MCF 10A (cell line): ENCODE measurements around the gene PAPOLG. TPM values are rescaled to one million over a fixed set of nuclear protein-coding genes. Genes with fewer than 3 reads are reported as not detected.

Experiments
- BruUV-seq: library from RNA; stranded (reverse); fragments of 400-500 nt; replicated peaks from 2 replicates; lab custom pipeline; 2021; lab: Mats Ljungman, UMichigan
- CTCF ChIA-PET: fragments of 300-600 bp; sonication (Branson Sonifier 250); formaldehyde crosslinking; extraction: SDS; loops from one replicate; lab custom pipeline; 2021; ENCODE audit warnings: antibody characterized with exemption, inconsistent platforms; lab: Yijun Ruan, JAX
- POLR2A ChIA-PET: fragments of 300-600, 350-650 bp; sonication (Branson Sonifier 250); formaldehyde crosslinking; extraction: SDS; loops from one replicate; lab custom pipeline; 2020; ENCODE audit warnings: antibody characterized with exemption, inconsistent platforms; lab: Yijun Ruan, JAX
- DNase-seq: peaks from one replicate; pipeline ENCODE4 v3.0.0-alpha.2; 2018; ENCODE audit not compliant: unreplicated experiment
- H3K27ac Mint-ChIP-seq: one replicate; pipeline ENCODE4 v1.8.0; 2022; ENCODE audit warnings: mild to moderate bottlenecking, low read depth, mixed read lengths; ENCODE audit not compliant: unreplicated experiment
- H3K27me3 Mint-ChIP-seq: one replicate; pipeline ENCODE4 v1.8.0; 2022; ENCODE audit warnings: mixed read lengths; ENCODE audit not compliant: insufficient read depth, unreplicated experiment
- H3K36me3 Mint-ChIP-seq: one replicate; pipeline ENCODE4 v1.8.0; 2022; ENCODE audit warnings: mild to moderate bottlenecking, moderate library complexity, mixed read lengths; ENCODE audit not compliant: insufficient read depth, unreplicated experiment
- H3K4me1 Mint-ChIP-seq: one replicate; pipeline ENCODE4 v1.8.0; 2022; ENCODE audit warnings: mixed read lengths; ENCODE audit not compliant: insufficient read depth, unreplicated experiment
- H3K4me3 Mint-ChIP-seq: one replicate; pipeline ENCODE4 v1.8.0; 2022; ENCODE audit warnings: mild to moderate bottlenecking, moderate library complexity, mixed read lengths; ENCODE audit not compliant: unreplicated experiment
- H3K9me3 Mint-ChIP-seq: one replicate; pipeline ENCODE4 v1.8.0; 2022; ENCODE audit warnings: mixed read lengths; ENCODE audit not compliant: unreplicated experiment
- CTCF ChIP-seq: fragments of 200-600 bp; IDR thresholded peaks from one replicate; pipeline ENCODE4 v1.8.0; 2022; ENCODE audit warnings: antibody characterized with exemption, mild to moderate bottlenecking; ENCODE audit not compliant: unreplicated experiment
- intact Hi-C: fragments of 100-400 bp; cut with micrococcal nuclease; formaldehyde crosslinking; loops from 2 replicates; pipeline ENCODE4 v1.14.1; 2022
- total RNA-seq: library from RNA; stranded (reverse); gene quantifications from 2 replicates; pipeline ENCODE4 v1.2.3, GENCODE V29; 2022

PAPOLG gene
- total RNA-seq, 1 experiment from 2014 or later = 16.9 TPM

GRCh38 chr2:60779426-60779825, 23.4 kb downstream of the PAPOLG start:
- intact Hi-C loops = no loop called here
- Mint-ChIP-seq H3K27ac (no peak overlapping the region), H3K9me3 (no peaks in the 10 kb centered on the region), H3K27me3 (no peaks in the 10 kb centered on the region), H3K4me3 (no peak overlapping the region), H3K36me3 (peaks cover 90% of the 10 kb centered on the region), H3K4me1 (no peaks in the 10 kb centered on the region)
- no peak for TF ChIP-seq CTCF
- no TSS peak for BruUV-seq
- no peak for DNase-seq
- CTCF ChIA-PET = interaction anchor here (1.1 to 1.5 kb wide), 2 partner anchors 12 to 73 kb away, joined by 5 to 8 read pairs; no protein-coding TSS in a partner anchor
- POLR2A ChIA-PET = interaction anchor here (1.4 to 1.5 kb wide), 2 partner anchors 22 to 23 kb away, joined by 3 to 4 read pairs; partner anchors contain the start of gene PAPOLG

GRCh38 chr2:60780721-60781120, 24.7 kb downstream of the PAPOLG start:
- Mint-ChIP-seq H3K4me1 (no peaks in the 10 kb centered on the region), H3K4me3 (no peak overlapping the region), H3K27ac (peak overlapping the region; percentile 88), H3K27me3 (no peaks in the 10 kb centered on the region), H3K36me3 (peaks cover 91% of the 10 kb centered on the region), H3K9me3 (no peaks in the 10 kb centered on the region)
- CTCF ChIA-PET = interaction anchor here (0.6 kb wide), 1 partner anchor 69 kb away, joined by 5 read pairs; no protein-coding TSS in a partner anchor
- POLR2A ChIA-PET = interaction anchor here (1.5 kb wide), 1 partner anchor 24 kb away, joined by 4 read pairs; the partner anchor contains the start of gene PAPOLG
- TF ChIP-seq CTCF = no peak
- intact Hi-C loops = no loop called here
- no peak for DNase-seq
- BruUV-seq = no TSS peak

DNA sequence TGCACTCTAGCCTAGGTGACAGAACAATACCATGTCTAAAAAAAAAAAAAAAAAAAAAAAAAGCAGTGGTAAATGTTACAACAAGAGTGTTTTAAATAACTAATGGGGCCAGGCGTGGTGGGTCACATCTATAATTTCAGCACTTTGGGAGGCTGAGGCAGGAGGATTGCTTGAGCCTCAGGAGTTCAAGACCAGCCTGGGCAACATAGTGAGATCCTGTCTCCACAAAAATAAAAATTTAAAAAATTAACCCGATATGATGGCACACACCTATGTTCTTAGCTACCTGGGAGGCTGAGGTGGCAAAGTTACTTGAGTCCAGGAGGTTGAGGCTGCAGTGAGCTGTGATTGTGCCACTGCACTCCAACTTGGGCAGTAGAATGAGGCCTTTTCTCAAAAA, 37.1 kb downstream of the PAPOLG start:
- Mint-ChIP-seq H3K4me1 (no peaks in the 10 kb centered on the region), H3K9me3 (no peaks in the 10 kb centered on the region), H3K27me3 (no peaks in the 10 kb centered on the region), H3K27ac (no peak overlapping the region), H3K36me3 (peaks cover 87% of the 10 kb centered on the region), H3K4me3 (no peak overlapping the region)
- BruUV-seq = no TSS peak
- no peak for TF ChIP-seq CTCF
- DNase-seq = no peak
- intact Hi-C loops = no loop called here
- ChIA-PET CTCF (interaction anchor here (0.6 to 3.1 kb wide), 11 partner anchors 17 to 298 kb away, joined by 3 to 24 read pairs (median 3); no protein-coding TSS in a partner anchor), POLR2A (interaction anchor here (0.7 to 1.0 kb wide), 3 partner anchors 205 to 1136 kb away, joined by 3 to 4 read pairs (median 3); no protein-coding TSS in a partner anchor)

GRCh38 chr2:60794271-60794863, 38.3 kb downstream of the PAPOLG start:
- Mint-ChIP-seq H3K9me3 (no peaks in the 10 kb centered on the region), H3K4me3 (no peak overlapping the region), H3K4me1 (no peaks in the 10 kb centered on the region), H3K27me3 (no peaks in the 10 kb centered on the region), H3K27ac (no peak overlapping the region), H3K36me3 (peaks cover 81% of the 10 kb centered on the region)
- POLR2A ChIA-PET = interaction anchor here (1.0 kb wide), 1 partner anchor 204 kb away, joined by 3 read pairs; no protein-coding TSS in a partner anchor
- peak; percentile 27 for DNase-seq
- CTCF ChIA-PET = interaction anchor here (0.6 to 3.1 kb wide), 6 partner anchors 17 to 205 kb away, joined by 3 to 24 read pairs (median 4); no protein-coding TSS in a partner anchor
- intact Hi-C loops = loop anchor here (1.0 kb wide), 1 partner anchor 205 kb away; no protein-coding TSS in a partner anchor
- BruUV-seq = no TSS peak
- TF ChIP-seq CTCF = peak; percentile 45
